OCI-LY7 (cell line): ENCODE results near the gene ZNF490. TPM values are rescaled to one million over a fixed set of nuclear protein-coding genes. Genes with fewer than 3 reads are reported as not detected.

ENCODE experiments used
- BruUV-seq: library from RNA; stranded (reverse); fragments of 400-500 nt; replicated peaks from 2 replicates; lab custom pipeline; 2021; lab: Mats Ljungman, UMichigan
- CTCF ChIA-PET: fragments of 300-600 bp; sonication (Branson Sonifier 250); formaldehyde crosslinking; loops from one replicate; lab custom pipeline; 2022; ENCODE audit warnings: antibody characterized with exemption; ENCODE audit not compliant: unreplicated experiment; lab: Charles Lee
- POLR2A ChIA-PET: fragments of 300-600 bp; sonication (Branson Sonifier 250); formaldehyde crosslinking; loops from one replicate; lab custom pipeline; 2022; ENCODE audit warnings: antibody characterized with exemption; lab: Charles Lee
- DNase-seq: peaks from one replicate; pipeline ENCODE4 v3.0.0-alpha.2; 2015; ENCODE audit warnings: low spot score
- H2AFZ ChIP-seq: fragments of 200-600 bp; sonication (generic), shearing (Covaris generic); 2 replicates; pipeline ENCODE4 v1.6.1; 2014; ENCODE audit warnings: mild to moderate bottlenecking, antibody characterized with exemption, low read length, moderate library complexity
- H3K27ac ChIP-seq: fragments of 200-600 bp; sonication (generic); 2 replicates; pipeline ENCODE4 v1.5.1; 2014; ENCODE audit warnings: mixed run types, low read depth, mild to moderate bottlenecking, moderate library complexity, low read length, inconsistent platforms; ENCODE audit not compliant: poor library complexity, severe bottlenecking
- H3K36me3 ChIP-seq: fragments of 200-600 bp; sonication (generic); 2 replicates; pipeline ENCODE4 v1.6.1; 2014; ENCODE audit warnings: mild to moderate bottlenecking, antibody characterized with exemption, low read length, moderate library complexity, mixed read lengths; ENCODE audit not compliant: insufficient read depth
- H3K4me1 ChIP-seq: fragments of 200-600 bp; sonication (generic); 2 replicates; pipeline ENCODE4 v1.5.1; 2014; ENCODE audit warnings: mild to moderate bottlenecking, low read length; ENCODE audit not compliant: insufficient read depth, poor library complexity, severe bottlenecking
- H3K4me2 ChIP-seq: fragments of 200-600 bp; sonication (generic); 2 replicates; pipeline ENCODE4 v1.6.1; 2014; ENCODE audit warnings: mild to moderate bottlenecking, low read length
- H3K4me3 ChIP-seq: fragments of 200-600 bp; sonication (generic); 2 replicates; pipeline ENCODE4 v1.5.1; 2014; ENCODE audit warnings: mild to moderate bottlenecking, low read depth, low read length; ENCODE audit not compliant: poor library complexity, severe bottlenecking
- H3K79me2 ChIP-seq: fragments of 200-600 bp; sonication (generic); 2 replicates; pipeline ENCODE4 v1.6.1; 2016; ENCODE audit warnings: low read depth, mild to moderate bottlenecking, low read length, moderate library complexity, mixed read lengths; ENCODE audit not compliant: insufficient read depth
- H3K9me2 ChIP-seq: fragments of 200-600 bp; sonication (generic); 2 replicates; pipeline ENCODE4 v1.6.1; 2016; ENCODE audit warnings: mild to moderate bottlenecking, low read length, mixed read lengths; ENCODE audit not compliant: insufficient read depth
- H3K9me3 ChIP-seq: fragments of 200-600 bp; sonication (generic); 2 replicates; pipeline ENCODE4 v1.6.1; 2014; ENCODE audit warnings: mild to moderate bottlenecking, mixed run types, low read length, mixed read lengths
- H4K20me1 ChIP-seq: fragments of 200-600 bp; sonication (generic); 2 replicates; pipeline ENCODE4 v1.6.1; 2014; ENCODE audit warnings: mild to moderate bottlenecking, antibody characterized with exemption, low read length, moderate library complexity, mixed read lengths; ENCODE audit not compliant: insufficient read depth
- EZH2phosphoT487 ChIP-seq: fragments of 200-600 bp; sonication (generic); IDR thresholded peaks from 2 replicates; pipeline ENCODE4 v1.6.1; 2018; ENCODE audit warnings: low read depth, borderline replicate concordance, mild to moderate bottlenecking, mixed run types, antibody characterized with exemption, low read length, moderate library complexity, mixed read lengths
- intact Hi-C: fragments of 100-400 bp; cut with micrococcal nuclease; formaldehyde crosslinking; loops from one replicate; pipeline ENCODE4 v1.10.0; 2022; ENCODE audit not compliant: unreplicated experiment
- total RNA-seq, 2 experiments: library from RNA; depleted of rRNA in 1 of 2; stranded (reverse); fragments of >200 nt in 1 of 2; shearing (Covaris generic) in 1 of 2; gene quantifications; 2 replicates each; pipeline ENCODE4 v1.2.3, GENCODE V29; 2014 to 2022
- TF ChIP-seq, protein P1 (sequence below): fragments of 200-600 bp; sonication (generic); conservative IDR thresholded peaks from 2 replicates; pipeline ENCODE4 v1.5.1; 2014; ENCODE audit warnings: mild to moderate bottlenecking, antibody characterized with exemption, low read length, moderate library complexity, mixed read lengths

ZNF490 gene
- total RNA-seq, 2 experiments from 2014 or later: 8.1 to 8.6 TPM

GRCh38 chr19:12564016-12564664 lies 46.5 kb downstream of the ZNF490 start:
- Histone ChIP-seq H3K9me2 (no peaks in the 10 kb centered on the region), H3K27ac (no peak overlapping the region), H3K4me3 (no peak overlapping the region), H3K79me2 (no peaks in the 10 kb centered on the region), H2AFZ (no peak overlapping the region), H3K4me2 (peak overlapping the region; percentile 48), H3K4me1 (peaks cover 3% of the 10 kb centered on the region), H3K9me3 (no peaks in the 10 kb centered on the region), H4K20me1 (no peaks in the 10 kb centered on the region), H3K36me3 (no peaks in the 10 kb centered on the region)
- no TSS peak for BruUV-seq
- intact Hi-C loops: loop anchor here (1.0 to 2.0 kb wide), 4 partner anchors 49 to 108 kb away; no protein-coding TSS in a partner anchor
- ChIA-PET CTCF (interaction anchor here (0.7 kb wide), 1 partner anchor 108 kb away, joined by 4 read pairs; no protein-coding TSS in a partner anchor), POLR2A (interaction anchor here (0.6 kb wide), 1 partner anchor 51 kb away, joined by 3 read pairs; no protein-coding TSS in a partner anchor)
- TF ChIP-seq, protein P1, sequence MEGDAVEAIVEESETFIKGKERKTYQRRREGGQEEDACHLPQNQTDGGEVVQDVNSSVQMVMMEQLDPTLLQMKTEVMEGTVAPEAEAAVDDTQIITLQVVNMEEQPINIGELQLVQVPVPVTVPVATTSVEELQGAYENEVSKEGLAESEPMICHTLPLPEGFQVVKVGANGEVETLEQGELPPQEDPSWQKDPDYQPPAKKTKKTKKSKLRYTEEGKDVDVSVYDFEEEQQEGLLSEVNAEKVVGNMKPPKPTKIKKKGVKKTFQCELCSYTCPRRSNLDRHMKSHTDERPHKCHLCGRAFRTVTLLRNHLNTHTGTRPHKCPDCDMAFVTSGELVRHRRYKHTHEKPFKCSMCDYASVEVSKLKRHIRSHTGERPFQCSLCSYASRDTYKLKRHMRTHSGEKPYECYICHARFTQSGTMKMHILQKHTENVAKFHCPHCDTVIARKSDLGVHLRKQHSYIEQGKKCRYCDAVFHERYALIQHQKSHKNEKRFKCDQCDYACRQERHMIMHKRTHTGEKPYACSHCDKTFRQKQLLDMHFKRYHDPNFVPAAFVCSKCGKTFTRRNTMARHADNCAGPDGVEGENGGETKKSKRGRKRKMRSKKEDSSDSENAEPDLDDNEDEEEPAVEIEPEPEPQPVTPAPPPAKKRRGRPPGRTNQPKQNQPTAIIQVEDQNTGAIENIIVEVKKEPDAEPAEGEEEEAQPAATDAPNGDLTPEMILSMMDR: peak; percentile 97
- TF ChIP-seq EZH2phosphoT487: no peak
- peak; percentile 87 for DNase-seq

DNA sequence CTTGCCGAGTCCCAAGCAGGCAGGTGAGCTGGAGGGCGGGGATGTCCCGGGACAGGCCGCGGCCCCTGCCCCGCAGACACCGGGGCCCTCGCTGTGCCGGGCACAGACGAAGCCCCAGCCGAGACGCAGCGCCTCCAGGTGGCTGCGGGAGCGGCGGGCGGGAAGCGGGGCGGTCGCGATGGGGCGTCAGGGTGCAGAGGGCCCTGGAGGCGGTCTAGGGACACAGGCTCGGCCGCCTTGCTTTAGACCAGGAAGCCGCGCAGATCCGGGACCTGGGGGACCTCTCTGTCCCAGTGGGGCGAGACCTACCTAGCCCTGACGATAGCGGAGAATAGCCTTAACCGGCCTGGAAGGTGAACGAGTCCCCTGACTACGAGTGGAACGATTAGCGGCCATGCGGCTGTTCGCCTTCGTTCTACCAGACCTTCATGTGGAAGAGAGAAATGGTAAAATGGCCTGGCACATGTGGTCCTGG lies 55.1 kb downstream of the ZNF490 start:
- Histone ChIP-seq H3K79me2 (peaks cover 5% of the 10 kb centered on the region), H4K20me1 (no peaks in the 10 kb centered on the region), H3K36me3 (no peaks in the 10 kb centered on the region), H3K4me1 (peaks cover 11% of the 10 kb centered on the region), H3K4me2 (no peak overlapping the region), H3K4me3 (no peak overlapping the region), H2AFZ (no peak overlapping the region), H3K27ac (no peak overlapping the region), H3K9me3 (no peaks in the 10 kb centered on the region), H3K9me2 (no peaks in the 10 kb centered on the region)
- CTCF ChIA-PET: no interaction called here
- POLR2A ChIA-PET: no interaction called here
- intact Hi-C loops: no loop called here
- DNase-seq: no peak
- BruUV-seq: no TSS peak
- TF ChIP-seq, protein P1: no peak
- TF ChIP-seq EZH2phosphoT487: no peak
